ENCODE measurements around the gene TTC34.

TTC34 gene

GRCh38 chr1:2835650-2836159 is 34.2 kb upstream of the TTC34 start:
- Histone ChIP-seq H3K4me1 (ENCODE audit: insufficient read depth, low read length) (no peaks in the 10 kb centered on the region), H3K4me3 (ENCODE audit: low read length) (no peak overlapping the region), H3K9me3 (ENCODE audit: insufficient read depth, low read depth, low read length) (no peaks in the 10 kb centered on the region; the same call in 1 of the 2 replicates), H3K36me3 (ENCODE audit: insufficient read depth, low read depth, low read length) (no peaks in the 10 kb centered on the region), H3K27ac (ENCODE audit: low read length) (no peak overlapping the region), H3K9ac (ENCODE audit: low read depth, low read length) (no peak overlapping the region), H3K27me3 (ENCODE audit: insufficient read depth, low read length) (no peaks in the 10 kb centered on the region)

DNA sequence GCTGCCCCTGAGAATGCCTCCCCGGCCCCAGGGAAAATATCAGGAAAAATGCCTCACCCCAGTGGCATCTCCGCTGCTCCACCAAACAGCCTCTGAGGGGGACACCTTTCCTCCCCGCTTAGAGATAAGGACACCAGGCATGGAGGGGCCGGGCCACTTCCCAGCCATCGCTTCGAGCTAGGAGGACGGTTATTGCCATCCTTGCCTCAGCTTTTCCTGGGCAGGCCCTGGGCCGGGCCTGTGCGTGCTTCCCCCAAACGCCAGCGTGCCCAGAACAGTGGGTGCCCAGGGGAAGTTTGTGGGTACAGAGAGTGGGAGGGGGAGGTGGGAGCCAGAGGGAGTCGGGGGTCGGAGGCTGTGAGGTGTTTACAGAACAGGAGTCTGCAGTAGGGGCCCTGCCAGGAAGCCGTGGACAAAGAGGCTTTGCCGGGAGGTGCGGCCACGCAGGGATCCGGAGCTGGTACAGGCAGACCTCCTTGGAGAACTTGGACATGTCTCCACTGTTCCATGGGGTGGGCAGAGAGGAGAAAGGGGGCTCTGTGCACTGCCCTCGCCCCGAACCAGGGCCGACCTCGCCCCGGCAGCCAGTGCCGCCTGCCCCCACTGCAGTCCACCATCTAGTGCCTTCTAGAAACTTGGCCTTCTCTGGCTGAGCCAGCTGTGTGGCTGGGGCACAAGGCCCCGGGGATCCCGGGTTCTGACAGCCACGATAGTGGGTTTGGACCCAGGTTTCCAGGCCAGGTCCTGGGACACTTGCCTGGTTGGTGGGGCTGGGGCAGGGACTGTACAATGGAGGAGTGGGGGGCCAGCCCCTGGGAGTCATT is 33.5 kb upstream of the TTC34 start:
- no peaks in the 10 kb centered on the region for H3K27me3 ChIP-seq (ENCODE audit: insufficient read depth, low read length)
- H3K9me3 ChIP-seq (ENCODE audit: insufficient read depth, low read depth, low read length): no peaks in the 10 kb centered on the region; the same call in 1 of the 2 replicates

GRCh38 chr1:2834146-2834475 is 32.6 kb upstream of the TTC34 start:
- Histone ChIP-seq H3K4me1 (ENCODE audit: insufficient read depth, low read length) (no peaks in the 10 kb centered on the region), H3K9me3 (ENCODE audit: insufficient read depth, low read depth, low read length) (peaks cover under 1% of the 10 kb centered on the region), H3K9ac (ENCODE audit: low read depth, low read length) (no peak overlapping the region), H3K27me3 (ENCODE audit: insufficient read depth, low read length) (no peaks in the 10 kb centered on the region), H3K4me3 (ENCODE audit: low read length) (no peak overlapping the region), H3K36me3 (ENCODE audit: insufficient read depth, low read depth, low read length) (no peaks in the 10 kb centered on the region), H3K27ac (ENCODE audit: low read length) (no peak overlapping the region)

More for the DNA sequence above, 33.5 kb upstream of the TTC34 start:
- Histone ChIP-seq H3K4me1 (ENCODE audit: insufficient read depth, low read length) (no peaks in the 10 kb centered on the region), H3K27ac (ENCODE audit: low read length) (no peak overlapping the region), H3K36me3 (ENCODE audit: insufficient read depth, low read depth, low read length) (no peaks in the 10 kb centered on the region), H3K9ac (ENCODE audit: low read depth, low read length) (no peak overlapping the region), H3K4me3 (ENCODE audit: low read length) (no peak overlapping the region)

DNA sequence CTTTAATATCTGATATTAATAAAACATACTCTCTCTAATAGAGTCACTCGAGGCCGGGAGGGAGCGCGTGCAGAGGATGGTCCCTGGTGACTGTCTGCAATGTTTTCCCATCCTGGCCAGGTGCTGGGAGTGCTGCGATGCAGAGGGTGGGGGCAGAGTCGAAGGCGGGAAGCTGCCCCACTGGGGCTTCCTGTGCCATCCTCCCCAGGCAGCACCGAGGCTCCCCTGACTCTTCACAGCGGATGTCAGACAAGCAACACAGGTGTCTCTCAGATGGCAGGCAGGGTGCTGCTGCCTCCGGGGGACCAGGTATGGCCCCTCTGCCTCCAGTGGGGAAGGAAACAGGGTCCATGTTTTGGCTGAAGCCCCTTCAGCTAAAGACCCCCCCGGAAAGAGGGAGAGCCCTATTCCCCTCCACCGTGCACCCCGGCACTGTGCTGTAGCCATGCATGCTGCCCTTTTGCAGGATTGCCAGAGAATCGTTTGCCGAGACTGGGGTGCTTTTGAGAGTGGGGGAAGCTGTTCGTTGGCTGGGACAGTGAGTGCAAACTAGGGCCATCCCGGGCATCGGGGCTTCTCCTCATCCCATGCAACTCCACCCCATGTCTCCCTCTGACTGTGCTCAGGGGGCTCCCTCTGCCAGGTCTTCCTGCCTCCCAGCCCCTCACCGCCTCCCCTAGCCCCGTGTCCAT is 32.1 kb upstream of the TTC34 start:
- H3K4me1 ChIP-seq (ENCODE audit: insufficient read depth, low read length): no peaks in the 10 kb centered on the region
- H3K9ac ChIP-seq (ENCODE audit: low read depth, low read length): no peak overlapping the region
- no peaks in the 10 kb centered on the region for H3K36me3 ChIP-seq (ENCODE audit: insufficient read depth, low read depth, low read length)
- H3K27ac ChIP-seq (ENCODE audit: low read length): no peak overlapping the region
- H3K4me3 ChIP-seq (ENCODE audit: low read length): no peak overlapping the region
- peaks cover 5% of the 10 kb centered on the region for H3K9me3 ChIP-seq (ENCODE audit: insufficient read depth, low read depth, low read length)
- H3K27me3 ChIP-seq (ENCODE audit: insufficient read depth, low read length): no peaks in the 10 kb centered on the region

DNA sequence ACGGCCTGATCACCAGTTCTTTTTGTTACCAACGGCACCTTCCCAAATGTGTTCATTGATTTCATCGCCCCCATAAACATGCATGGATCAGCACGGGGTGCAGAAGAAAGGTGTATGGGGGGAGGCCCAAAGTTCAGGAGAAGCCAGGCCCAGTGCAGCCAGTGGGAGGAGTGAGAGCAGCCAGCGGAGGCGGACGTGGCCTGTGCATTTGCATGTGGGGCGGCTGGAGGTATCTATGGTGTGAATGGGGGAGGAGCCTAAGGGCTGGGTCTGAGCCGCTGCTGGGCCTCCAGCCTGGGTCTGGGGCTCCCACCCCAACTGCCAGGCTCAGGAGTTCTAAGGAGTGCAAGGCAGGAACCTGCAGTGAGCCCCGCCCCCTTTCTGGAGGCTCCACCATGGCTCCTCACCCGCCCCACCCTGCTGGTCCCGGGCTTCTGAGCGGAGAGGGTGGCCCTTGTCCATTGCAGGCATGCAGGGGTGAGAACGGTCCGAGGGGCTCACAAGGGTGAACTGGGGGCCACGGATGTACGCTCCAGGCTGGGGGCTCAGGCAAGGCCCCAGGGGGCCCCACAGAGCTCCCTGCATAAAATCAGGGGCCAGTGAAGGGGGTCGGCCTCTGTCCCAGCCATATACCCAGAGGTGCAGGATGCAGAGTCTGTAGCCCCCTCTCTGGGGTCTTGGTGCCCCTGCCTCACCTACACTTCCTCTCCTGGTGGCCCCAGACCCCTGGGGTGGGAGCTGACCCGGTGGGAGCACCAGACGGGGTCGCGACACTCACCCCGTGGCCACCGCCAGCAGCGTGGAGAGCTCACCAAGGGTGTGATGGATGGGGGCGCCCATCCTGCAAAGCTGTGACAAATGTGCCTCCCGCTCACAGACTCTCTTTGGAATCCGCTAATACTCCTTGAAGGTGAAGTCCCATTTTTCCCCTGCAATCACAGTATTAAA is 31.3 kb upstream of the TTC34 start:
- no peaks in the 10 kb centered on the region for H3K27me3 ChIP-seq (ENCODE audit: insufficient read depth, low read length)

DNA sequence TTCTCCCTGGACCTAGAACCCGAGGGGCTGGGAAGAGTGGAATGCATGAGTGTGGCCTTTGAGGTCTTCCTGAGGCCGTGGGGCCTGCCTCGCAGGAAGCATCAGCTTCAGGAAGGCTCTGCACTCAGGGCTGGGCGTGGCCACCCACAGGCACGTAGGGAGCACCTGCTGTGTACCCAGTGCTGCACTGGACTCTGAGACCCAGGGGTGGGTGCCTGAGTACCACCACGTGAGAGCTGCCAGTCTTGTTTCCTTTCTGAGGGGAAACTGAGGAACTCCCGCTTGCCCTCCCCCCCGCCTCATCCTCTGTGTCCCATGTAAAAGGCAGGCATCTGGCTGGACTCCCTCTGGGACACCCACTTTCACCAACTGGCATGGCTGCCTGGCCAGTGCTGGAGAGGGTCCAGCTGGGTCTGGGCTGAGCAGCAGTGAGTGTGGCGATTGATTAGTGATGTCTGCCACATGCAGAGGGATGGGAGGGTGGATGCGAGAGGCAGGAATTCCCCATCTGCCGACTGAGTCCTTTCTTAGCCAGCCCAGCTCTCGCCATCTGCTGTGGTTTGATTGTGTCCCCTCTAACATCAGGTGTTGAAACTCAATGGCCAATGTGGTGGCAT is 30.2 kb upstream of the TTC34 start:
- no peak overlapping the region for H3K9ac ChIP-seq (ENCODE audit: low read depth, low read length)
- H3K4me1 ChIP-seq (ENCODE audit: insufficient read depth, low read length): no peaks in the 10 kb centered on the region
- no peak overlapping the region for H3K4me3 ChIP-seq (ENCODE audit: low read length)
- no peak overlapping the region for H3K27ac ChIP-seq (ENCODE audit: low read length)
- no peaks in the 10 kb centered on the region for H3K36me3 ChIP-seq (ENCODE audit: insufficient read depth, low read depth, low read length)
- H3K9me3 ChIP-seq (ENCODE audit: insufficient read depth, low read depth, low read length): peaks cover 24% of the 10 kb centered on the region
- no peaks in the 10 kb centered on the region for H3K27me3 ChIP-seq (ENCODE audit: insufficient read depth, low read length)

More for the DNA sequence above, 31.3 kb upstream of the TTC34 start:
- Histone ChIP-seq H3K4me1 (ENCODE audit: insufficient read depth, low read length) (no peaks in the 10 kb centered on the region), H3K36me3 (ENCODE audit: insufficient read depth, low read depth, low read length) (no peaks in the 10 kb centered on the region), H3K4me3 (ENCODE audit: low read length) (no peak overlapping the region), H3K9me3 (ENCODE audit: insufficient read depth, low read depth, low read length) (peaks cover 13% of the 10 kb centered on the region), H3K27ac (ENCODE audit: low read length) (no peak overlapping the region), H3K9ac (ENCODE audit: low read depth, low read length) (no peak overlapping the region)

- Histone ChIP-seq H3K4me3 (ENCODE audit: low read length) (no peak overlapping the region), H3K36me3 (ENCODE audit: insufficient read depth, low read depth, low read length) (no peaks in the 10 kb centered on the region), H3K9me3 (ENCODE audit: insufficient read depth, low read depth, low read length) (peaks cover 27% of the 10 kb centered on the region), H3K27ac (ENCODE audit: low read length) (no peak overlapping the region), H3K9ac (ENCODE audit: low read depth, low read length) (no peak overlapping the region), H3K4me1 (ENCODE audit: insufficient read depth, low read length) (no peaks in the 10 kb centered on the region), H3K27me3 (ENCODE audit: insufficient read depth, low read length) (no peaks in the 10 kb centered on the region)
These were observed 29.4 kb upstream of the TTC34 start for GRCh38 chr1:2830761-2831425.

GRCh38 chr1:2829846-2830615 is 28.5 kb upstream of the TTC34 start:
- no peak overlapping the region for H3K27ac ChIP-seq (ENCODE audit: low read length)
- H3K4me1 ChIP-seq (ENCODE audit: insufficient read depth, low read length): no peaks in the 10 kb centered on the region
- peaks cover 28% of the 10 kb centered on the region for H3K9me3 ChIP-seq (ENCODE audit: insufficient read depth, low read depth, low read length)
- H3K36me3 ChIP-seq (ENCODE audit: insufficient read depth, low read depth, low read length): no peaks in the 10 kb centered on the region
- no peaks in the 10 kb centered on the region for H3K27me3 ChIP-seq (ENCODE audit: insufficient read depth, low read length)
- no peak overlapping the region for H3K9ac ChIP-seq (ENCODE audit: low read depth, low read length)
- H3K4me3 ChIP-seq (ENCODE audit: low read length): no peak overlapping the region

DNA sequence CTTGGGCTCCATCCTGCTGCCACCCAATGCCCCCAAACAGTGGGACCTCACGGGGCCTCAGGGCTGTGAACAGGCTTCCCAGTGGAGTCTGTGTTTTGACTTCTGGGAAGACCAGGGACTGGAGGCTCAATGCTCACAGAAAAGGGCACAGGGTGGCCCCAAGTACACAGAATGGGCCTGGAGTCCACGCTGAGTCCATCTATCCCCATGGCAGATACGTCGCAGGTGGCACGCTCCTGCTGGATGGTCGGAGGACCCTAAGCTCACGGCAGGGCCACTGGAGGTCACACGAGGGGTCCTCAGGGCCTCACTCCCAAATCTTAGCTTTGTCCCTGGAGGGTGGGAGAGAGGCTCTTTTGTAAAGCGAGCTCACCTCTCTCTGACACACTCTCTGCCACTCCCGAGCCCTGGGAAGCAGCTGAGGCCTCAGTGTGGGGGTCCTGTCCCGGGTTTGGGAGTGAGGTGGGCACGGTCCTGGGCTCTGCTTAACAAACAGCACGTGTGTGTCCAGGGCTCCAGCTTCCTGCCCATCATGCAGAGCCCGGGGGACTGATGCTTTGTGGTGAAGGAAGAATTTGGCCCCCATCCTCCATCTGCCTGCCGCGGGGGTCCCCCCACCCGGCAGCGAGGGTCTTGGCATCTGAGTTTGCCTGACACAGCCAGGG is 27.2 kb upstream of the TTC34 start:
- Histone ChIP-seq H3K27me3 (ENCODE audit: insufficient read depth, low read length) (no peaks in the 10 kb centered on the region), H3K27ac (ENCODE audit: low read length) (no peak overlapping the region), H3K4me1 (ENCODE audit: insufficient read depth, low read length) (no peaks in the 10 kb centered on the region), H3K9ac (ENCODE audit: low read depth, low read length) (no peak overlapping the region), H3K4me3 (ENCODE audit: low read length) (no peak overlapping the region), H3K9me3 (ENCODE audit: insufficient read depth, low read depth, low read length) (peaks cover 28% of the 10 kb centered on the region), H3K36me3 (ENCODE audit: insufficient read depth, low read depth, low read length) (no peaks in the 10 kb centered on the region)

DNA sequence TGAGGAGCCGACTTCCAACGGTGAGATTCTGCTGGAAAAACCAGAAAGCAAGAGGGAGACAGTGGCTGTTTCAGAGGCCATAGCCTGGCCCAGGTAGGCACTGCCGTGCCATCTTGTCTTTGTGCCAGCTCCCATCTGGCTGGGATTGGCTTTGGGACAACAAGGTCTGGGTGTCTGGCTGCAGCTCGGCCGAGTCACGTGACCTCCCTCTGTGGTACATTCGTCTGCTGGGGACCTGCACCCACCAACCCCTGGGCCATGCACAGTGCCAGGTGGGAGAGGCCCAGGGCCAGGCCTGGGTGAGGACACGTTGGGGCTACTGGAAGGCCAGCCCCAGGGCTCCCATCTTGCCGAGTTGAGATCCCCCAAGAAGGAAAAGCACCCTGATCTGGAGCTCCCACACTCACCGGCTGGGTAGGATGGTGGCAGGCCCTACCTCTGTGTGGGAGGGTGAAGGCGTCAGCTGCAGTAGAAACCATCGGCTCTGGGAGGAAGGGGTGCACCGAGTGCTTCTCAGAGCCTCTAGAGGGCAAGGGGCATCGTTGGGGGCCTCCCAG is 25.3 kb upstream of the TTC34 start:
- Histone ChIP-seq H3K9ac (ENCODE audit: low read depth, low read length) (no peak overlapping the region), H3K9me3 (ENCODE audit: insufficient read depth, low read depth, low read length) (peaks cover 28% of the 10 kb centered on the region), H3K36me3 (ENCODE audit: insufficient read depth, low read depth, low read length) (no peaks in the 10 kb centered on the region), H3K27ac (ENCODE audit: low read length) (no peak overlapping the region), H3K27me3 (ENCODE audit: insufficient read depth, low read length) (no peaks in the 10 kb centered on the region), H3K4me1 (ENCODE audit: insufficient read depth, low read length) (no peaks in the 10 kb centered on the region), H3K4me3 (ENCODE audit: low read length) (no peak overlapping the region)

Measured in iPS-20b (cell line).